ENCODE data around the gene RARS2. TPM values are rescaled to one million over a fixed set of nuclear protein-coding genes. Genes with fewer than 3 reads are reported as not detected.

The RARS2 gene
- total and polyA plus RNA-seq, 2 of the 8 experiments (the other 6 are each of a cell fraction or from before 2014, with no cell fraction given) = 10.2 to 40.5 TPM

DNA sequence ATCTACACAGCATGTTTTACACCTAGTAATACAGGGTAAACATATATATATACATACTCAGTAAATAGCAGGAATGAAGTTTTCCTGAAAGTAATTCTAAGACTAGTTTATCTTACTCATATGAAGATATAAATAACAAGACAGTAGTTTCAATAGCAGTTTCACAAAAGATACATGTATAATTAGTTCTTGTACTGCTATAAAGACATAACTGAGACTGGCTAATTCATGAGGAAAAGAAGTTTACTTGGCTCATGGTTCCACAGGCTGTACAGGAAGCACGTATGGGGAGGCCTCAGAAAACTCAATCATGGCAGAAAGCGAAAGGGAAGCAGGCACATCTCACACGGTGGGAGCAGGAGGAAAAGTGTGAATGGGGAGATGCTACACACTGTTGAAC is 16.9 kb downstream of the RARS2 start:
- no peaks in the 10 kb centered on the region for H3K23me2 ChIP-seq (ENCODE audit: low read depth, low read length)
- H3K9ac ChIP-seq (replicated peaks in 1 of 4; ENCODE audit: extremely low read depth in 1 of 4, low read depth in 3 of 4, low read length in 3 of 4) = no peak overlapping the region
- H2BK20ac ChIP-seq (ENCODE audit: low read length) = no peak overlapping the region
- H4K20me1 ChIP-seq (replicated peaks in 1 of 2; ENCODE audit: control insufficient read depth in 1 of 2, insufficient read depth in 2 of 2, low read length in 2 of 2) = peaks cover 0 to 6% of the 10 kb centered on the region in 2 experiments
- H3K9me3 ChIP-seq (ENCODE audit: insufficient read depth in 2 of 2, low read depth in 1 of 2, low read length in 1 of 2) = no peaks in the 10 kb centered on the region
- H2BK15ac ChIP-seq (ENCODE audit: low read length) = no peak overlapping the region
- H3K14ac ChIP-seq (ENCODE audit: insufficient read length) = no peak overlapping the region
- no peak overlapping the region for H2AFZ ChIP-seq (ENCODE audit: low read length)
- POLR2A ChIA-PET (ENCODE audit: partially characterized antibody) = interaction anchor here (0.7 to 1.5 kb wide), 3 partner anchors 16 to 125 kb away, joined by 3 to 5 read pairs (median 3); no protein-coding TSS in a partner anchor
- H3K18ac ChIP-seq (ENCODE audit: extremely low read depth, low read length) = no peak overlapping the region
- no peak overlapping the region for H4K91ac ChIP-seq (replicated peaks; ENCODE audit: insufficient read length, low read length)
- H4K8ac ChIP-seq (ENCODE audit: extremely low read depth, insufficient read depth, low read length) = no peak overlapping the region
- no peak overlapping the region for H4K5ac ChIP-seq (ENCODE audit: insufficient read length, low read depth, low read length)
- DNase-seq (ENCODE audit: low read depth in 1 of 2, low spot score in 2 of 2) (no peak), FAIRE-seq (no peak)
- no peak overlapping the region for H2BK120ac ChIP-seq (replicated peaks; ENCODE audit: low read depth, low read length)
- no peak overlapping the region for H2BK12ac ChIP-seq (ENCODE audit: low read depth, low read length)
- peaks cover 0 to 2% (median 0%) of the 10 kb centered on the region in 4 experiments; a peak in 1 of 7 replicates for H3K4me1 ChIP-seq (replicated peaks in 1 of 4; ENCODE audit: control insufficient read depth in 3 of 4, insufficient read depth in 4 of 4, low read length in 3 of 4)
- no peak overlapping the region for H3K4ac ChIP-seq (replicated peaks; ENCODE audit: insufficient read length, low read depth, low read length)
- H2BK5ac ChIP-seq (ENCODE audit: low read depth, low read length) = no peak overlapping the region
- no peak overlapping the region for H3K56ac ChIP-seq (replicated peaks; ENCODE audit: insufficient read length, low read depth, low read length)
- peaks cover 3 to 80% of the 10 kb centered on the region in 2 experiments; a peak in 3 of 4 replicates for H3K79me2 ChIP-seq (ENCODE audit: control insufficient read depth in 1 of 2, insufficient read depth in 2 of 2, low read length in 2 of 2)
- peaks cover 0 to 21% (median 0%) of the 10 kb centered on the region in 4 experiments; a peak in 1 of 8 replicates for H3K36me3 ChIP-seq (ENCODE audit: control insufficient read depth in 2 of 4, insufficient read depth in 4 of 4, low read length in 3 of 4)
- H3K27me3 ChIP-seq (replicated peaks in 1 of 4; ENCODE audit: control insufficient read depth in 3 of 4, extremely low read depth in 1 of 4, insufficient read depth in 3 of 4, low read length in 3 of 4) = no peaks in the 10 kb centered on the region
- 92% methylated on average over 3 of the region's 3 CpGs; no CpG with 5 or more reads in 1 of the 2 experiments for WGBS, 2 experiments (ENCODE audit: extremely low coverage in 1 of 2, insufficient coverage in 1 of 2, insufficient read length in 1 of 2, insufficient replicate concordance in 2 of 2, low coverage in 1 of 2, low lambda C conversion rate in 2 of 2, missing lambda C conversion rate in 1 of 2)
- H3K4me2 ChIP-seq (ENCODE audit: insufficient read depth in 1 of 2, low read depth in 2 of 2, low read length in 2 of 2) = no peak overlapping the region
- no peak overlapping the region for H2AK5ac ChIP-seq (ENCODE audit: low read depth, low read length)
- CTCF ChIA-PET (ENCODE audit: partially characterized antibody) = no interaction called here
- no peak overlapping the region for H3K4me3 ChIP-seq (ENCODE audit: extremely low read depth in 1 of 4, insufficient read depth in 2 of 4, low read depth in 3 of 4, low read length in 4 of 4)
- peaks cover 5% of the 10 kb centered on the region for H3K79me1 ChIP-seq (ENCODE audit: low read depth, low read length)
- H3K23ac ChIP-seq (ENCODE audit: insufficient read length) = no peak overlapping the region
- H3K27ac ChIP-seq (ENCODE audit: low read depth, low read length) = no peak overlapping the region
- TF ChIP-seq, protein P1, sequence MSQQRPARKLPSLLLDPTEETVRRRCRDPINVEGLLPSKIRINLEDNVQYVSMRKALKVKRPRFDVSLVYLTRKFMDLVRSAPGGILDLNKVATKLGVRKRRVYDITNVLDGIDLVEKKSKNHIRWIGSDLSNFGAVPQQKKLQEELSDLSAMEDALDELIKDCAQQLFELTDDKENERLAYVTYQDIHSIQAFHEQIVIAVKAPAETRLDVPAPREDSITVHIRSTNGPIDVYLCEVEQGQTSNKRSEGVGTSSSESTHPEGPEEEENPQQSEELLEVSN (IDR thresholded peaks at IDR 0.05) = no peak
- TF ChIP-seq, protein P2, sequence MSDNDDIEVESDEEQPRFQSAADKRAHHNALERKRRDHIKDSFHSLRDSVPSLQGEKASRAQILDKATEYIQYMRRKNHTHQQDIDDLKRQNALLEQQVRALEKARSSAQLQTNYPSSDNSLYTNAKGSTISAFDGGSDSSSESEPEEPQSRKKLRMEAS (IDR thresholded peaks at IDR 0.05) = no peak
- TF ChIP-seq SP1 (IDR thresholded peaks at IDR 0.05; ENCODE audit: low read depth, low read length) (no peak), CEBPB (IDR thresholded peaks at IDR 0.05; ENCODE audit: low read depth, low read length) (no peak), FOSL1 (IDR thresholded peaks at IDR 0.05; ENCODE audit: insufficient read depth, low read depth, low read length) (no peak), CBX8 (IDR thresholded peaks at IDR 0.05; ENCODE audit: borderline replicate concordance, low read depth, low read length) (no peak), EZH2 (IDR thresholded peaks at IDR 0.05; ENCODE audit: low read depth, low read length, severe bottlenecking) (no peak), TAF7 (optimal IDR thresholded peaks at IDR 0.05; ENCODE audit: borderline replicate concordance, low read depth, low read length) (no peak)
- TF ChIP-seq, protein P3, sequence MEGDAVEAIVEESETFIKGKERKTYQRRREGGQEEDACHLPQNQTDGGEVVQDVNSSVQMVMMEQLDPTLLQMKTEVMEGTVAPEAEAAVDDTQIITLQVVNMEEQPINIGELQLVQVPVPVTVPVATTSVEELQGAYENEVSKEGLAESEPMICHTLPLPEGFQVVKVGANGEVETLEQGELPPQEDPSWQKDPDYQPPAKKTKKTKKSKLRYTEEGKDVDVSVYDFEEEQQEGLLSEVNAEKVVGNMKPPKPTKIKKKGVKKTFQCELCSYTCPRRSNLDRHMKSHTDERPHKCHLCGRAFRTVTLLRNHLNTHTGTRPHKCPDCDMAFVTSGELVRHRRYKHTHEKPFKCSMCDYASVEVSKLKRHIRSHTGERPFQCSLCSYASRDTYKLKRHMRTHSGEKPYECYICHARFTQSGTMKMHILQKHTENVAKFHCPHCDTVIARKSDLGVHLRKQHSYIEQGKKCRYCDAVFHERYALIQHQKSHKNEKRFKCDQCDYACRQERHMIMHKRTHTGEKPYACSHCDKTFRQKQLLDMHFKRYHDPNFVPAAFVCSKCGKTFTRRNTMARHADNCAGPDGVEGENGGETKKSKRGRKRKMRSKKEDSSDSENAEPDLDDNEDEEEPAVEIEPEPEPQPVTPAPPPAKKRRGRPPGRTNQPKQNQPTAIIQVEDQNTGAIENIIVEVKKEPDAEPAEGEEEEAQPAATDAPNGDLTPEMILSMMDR (IDR thresholded peaks at IDR 0.05; ENCODE audit: control extremely low read depth in 1 of 3, insufficient read depth in 1 of 3, low read depth in 1 of 3, low read length in 3 of 3) = no peak

Data from H1 (cell line).